Epithelial cell of esophagus (primary cell): ENCODE data around the gene CFAP410.
"Not testable (repeated sequence)": the region's sequence is repeated elsewhere in the genome, so short reads cannot be mapped to it uniquely, and the experiment has no call there.

Experiments used
- DNase-seq: peaks from one replicate; pipeline ENCODE4 v3.0.0; 2010; ENCODE audit warnings: low read depth
- H3K4me3 ChIP-seq: 2 replicates; pipeline ENCODE4 v1.5.1; 2011; ENCODE audit warnings: mild to moderate bottlenecking, low read length, control low read depth
- CTCF ChIP-seq: IDR thresholded peaks from 2 replicates; pipeline ENCODE4 v1.5.1; 2011; ENCODE audit warnings: low read depth, mild to moderate bottlenecking, low read length, control low read depth, inconsistent platforms; ENCODE audit not compliant: insufficient read depth; ENCODE audit errors: missing control alignments

The CFAP410 gene

DNA sequence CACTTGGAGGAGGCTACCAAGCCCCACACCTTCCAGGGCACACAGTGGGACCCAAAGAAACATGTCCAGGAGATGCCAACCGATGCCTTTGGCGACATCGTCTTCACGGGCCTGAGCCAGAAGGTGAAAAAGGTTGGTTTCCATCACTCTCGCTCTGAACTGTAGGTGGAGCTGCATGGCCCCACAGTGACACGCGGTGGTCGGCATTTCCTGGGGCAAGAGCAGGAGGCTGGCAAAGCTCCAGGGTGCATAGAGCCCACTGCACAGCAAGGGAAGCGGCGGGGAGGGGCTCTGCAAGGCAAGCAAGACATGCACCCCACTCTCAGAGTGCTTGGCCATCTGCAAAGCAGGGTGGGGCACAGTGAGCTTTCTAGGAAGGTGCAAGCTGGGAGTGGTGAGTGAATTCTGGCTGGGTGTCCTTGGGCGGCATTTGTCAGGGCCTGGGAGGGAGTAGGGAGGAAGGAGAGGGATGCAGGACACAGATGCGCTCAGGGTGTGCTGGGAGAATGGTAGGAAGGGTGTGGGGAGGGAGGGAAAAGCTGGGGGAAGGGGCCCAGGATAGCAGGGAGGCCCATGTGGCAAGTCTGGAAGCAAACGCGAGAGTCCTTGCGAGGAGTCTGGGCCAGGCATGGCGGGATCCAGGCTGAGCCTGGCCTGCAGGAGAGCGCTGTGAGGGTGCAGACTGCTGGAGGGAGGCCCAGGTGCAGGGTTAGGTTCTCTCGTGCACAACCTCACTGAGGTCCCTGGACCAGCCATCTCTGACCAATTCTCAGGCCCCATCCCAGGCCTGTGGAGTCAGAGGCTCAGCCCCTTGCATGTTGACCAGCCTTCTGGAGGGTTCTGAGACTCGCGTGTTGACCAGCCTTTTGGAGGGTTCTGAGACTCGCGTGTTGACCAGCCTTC lies 25.2 kb upstream of the CFAP410 start:
- no peak for TF ChIP-seq CTCF
- no peak for DNase-seq

DNA sequence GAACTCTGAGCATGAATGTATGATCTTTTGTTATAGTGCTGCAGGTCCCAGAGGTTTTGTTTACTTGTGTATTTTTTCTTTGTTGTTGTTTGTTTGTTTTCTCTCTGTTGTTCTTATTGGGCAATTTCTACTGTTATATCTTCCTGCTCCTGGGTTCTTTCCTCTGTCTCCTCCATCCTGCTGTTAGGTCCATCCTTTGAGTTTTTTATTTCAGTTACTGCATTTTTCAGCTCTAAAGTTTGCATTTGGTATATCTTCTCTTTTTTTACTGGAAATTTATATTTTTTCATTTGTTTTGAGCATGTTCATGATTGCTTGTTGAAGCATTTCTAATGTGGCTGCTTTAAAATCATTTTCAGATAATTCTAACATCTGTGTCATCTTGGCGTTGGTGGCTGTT lies 24.1 kb upstream of the CFAP410 start:
- no peak for TF ChIP-seq CTCF
- H3K4me3 ChIP-seq = no peak overlapping the region
- DNase-seq = no peak

More for the DNA sequence above, 25.2 kb upstream of the CFAP410 start:
- H3K4me3 ChIP-seq = no peak overlapping the region

DNA sequence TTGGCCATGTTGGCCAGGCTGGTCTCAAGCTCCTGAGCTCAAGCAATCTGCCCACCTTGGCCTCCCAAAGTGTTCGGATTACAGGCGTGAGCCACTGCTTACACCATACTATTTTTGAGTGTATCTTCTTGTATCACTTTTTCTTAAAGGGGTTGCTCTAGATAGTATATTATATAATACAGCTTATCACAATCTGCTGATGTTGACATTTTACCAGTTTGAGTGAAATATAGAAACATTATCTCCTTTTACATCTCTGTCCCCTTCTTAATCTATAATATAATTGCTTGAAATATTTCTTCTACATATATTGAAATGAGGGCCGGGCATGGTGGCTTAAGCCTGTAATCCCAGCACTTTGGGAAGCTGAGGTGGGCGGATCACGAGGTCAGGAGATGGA lies 22.7 kb upstream of the CFAP410 start:
- DNase-seq, H3K4me3 ChIP-seq: not testable (repeated sequence)

- no peak for TF ChIP-seq CTCF
- H3K4me3 ChIP-seq = no peak overlapping the region
- no peak for DNase-seq
Measured at GRCh38 chr21:44360159-44360558, 21.0 kb upstream of the CFAP410 start.

DNA sequence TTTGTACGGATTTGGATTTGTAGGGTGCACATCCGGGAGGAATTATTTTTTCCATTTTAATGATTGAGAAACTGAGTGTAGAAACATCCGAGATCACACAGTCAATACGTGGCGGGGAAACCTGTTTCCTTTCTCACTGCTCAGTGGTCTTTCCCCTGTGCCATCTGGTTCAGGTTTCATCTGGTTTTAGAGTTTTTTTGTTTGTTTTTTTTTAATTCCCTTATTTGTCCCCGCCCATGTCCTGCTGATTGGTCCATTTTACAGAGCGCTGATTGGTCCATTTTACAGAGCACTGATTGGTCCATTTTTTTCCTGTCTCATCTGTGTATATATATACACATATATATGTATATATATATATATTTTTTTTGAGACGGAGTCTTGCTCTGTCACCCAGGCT lies 20.2 kb upstream of the CFAP410 start:
- H3K4me3 ChIP-seq = no peak overlapping the region
- no peak for TF ChIP-seq CTCF

DNA sequence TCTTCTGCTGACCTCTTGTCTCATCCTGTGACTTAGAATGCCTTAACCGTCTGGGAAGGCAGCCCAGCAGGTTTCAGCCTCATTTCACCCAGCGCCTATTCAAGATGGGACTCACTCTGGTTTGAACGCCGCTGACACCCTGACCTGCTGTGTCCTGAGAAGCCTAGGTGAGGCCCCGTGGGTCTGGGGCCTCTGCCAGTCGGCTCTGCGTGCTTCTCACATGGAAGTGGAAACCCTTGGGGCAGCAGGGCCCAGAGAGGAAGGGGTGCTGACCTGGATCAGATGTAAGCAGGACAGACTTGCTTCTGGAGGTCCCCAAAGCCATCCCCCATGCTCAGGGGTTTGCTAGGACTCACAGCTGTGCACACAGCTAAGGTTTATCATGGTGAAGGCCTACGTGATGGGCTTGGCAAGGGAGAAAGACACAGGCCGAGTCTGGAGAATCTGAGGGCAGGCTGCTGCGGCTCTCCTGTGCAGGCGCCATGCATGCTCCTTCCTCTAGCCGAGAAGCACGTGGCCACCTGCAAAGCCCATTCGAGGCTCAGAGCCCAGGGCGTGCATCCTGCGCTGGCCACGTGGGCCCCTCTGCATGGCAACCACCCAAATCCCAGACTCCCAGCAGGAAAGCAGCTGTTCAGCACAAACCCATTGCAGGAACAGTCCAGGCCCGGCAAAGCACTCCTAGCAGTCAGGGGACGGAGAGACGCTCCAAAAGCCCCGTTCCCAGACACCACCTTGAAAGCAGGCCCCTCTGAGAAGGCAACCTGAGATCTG lies 18.1 kb upstream of the CFAP410 start:
- no peak for DNase-seq
- no peak overlapping the region for H3K4me3 ChIP-seq
- TF ChIP-seq CTCF = no peak

More for the DNA sequence above, 20.2 kb upstream of the CFAP410 start:
- no peak for DNase-seq

GRCh38 chr21:44356636-44357035 lies 17.4 kb upstream of the CFAP410 start:
- DNase-seq = no peak

More at GRCh38 chr21:44356636-44357035, 17.4 kb upstream of the CFAP410 start:
- no peak overlapping the region for H3K4me3 ChIP-seq
- TF ChIP-seq CTCF = no peak
